NCI-H748 (cell line): Measurements from ENCODE around the gene TCEA3.
"Not testable (repeated sequence)": the region's sequence is repeated elsewhere in the genome, so short reads cannot be mapped to it uniquely, and the experiment has no call there.

Experiments used
- DNase-seq: peaks from one replicate; lab custom pipeline; 2025; ENCODE audit not compliant: unreplicated experiment; lab: John Stamatoyannopoulos, UW

TCEA3 gene

GRCh38 chr1:23395154-23395724 lies 29.3 kb downstream of the TCEA3 start:
- no peak for DNase-seq

DNA sequence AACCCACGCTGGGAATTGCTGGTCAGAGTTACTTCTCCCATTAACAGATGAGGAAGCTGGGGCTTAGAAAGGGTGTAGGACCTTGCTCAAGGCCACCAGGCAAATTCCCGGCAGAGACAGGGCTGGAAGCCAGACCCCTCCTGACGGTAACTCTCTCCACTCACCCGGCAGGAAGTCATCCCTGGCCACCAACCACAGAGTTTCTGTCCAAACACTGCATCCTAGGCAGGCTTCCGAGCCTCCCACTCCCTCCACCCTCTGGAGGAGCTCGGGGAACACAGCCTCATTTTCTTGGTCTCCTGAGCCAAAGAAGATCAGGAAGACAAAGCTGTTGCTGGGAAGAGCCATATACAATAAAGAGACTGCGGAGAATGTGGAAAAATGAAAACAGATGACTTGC lies 29.9 kb downstream of the TCEA3 start:
- DNase-seq: no peak

DNA sequence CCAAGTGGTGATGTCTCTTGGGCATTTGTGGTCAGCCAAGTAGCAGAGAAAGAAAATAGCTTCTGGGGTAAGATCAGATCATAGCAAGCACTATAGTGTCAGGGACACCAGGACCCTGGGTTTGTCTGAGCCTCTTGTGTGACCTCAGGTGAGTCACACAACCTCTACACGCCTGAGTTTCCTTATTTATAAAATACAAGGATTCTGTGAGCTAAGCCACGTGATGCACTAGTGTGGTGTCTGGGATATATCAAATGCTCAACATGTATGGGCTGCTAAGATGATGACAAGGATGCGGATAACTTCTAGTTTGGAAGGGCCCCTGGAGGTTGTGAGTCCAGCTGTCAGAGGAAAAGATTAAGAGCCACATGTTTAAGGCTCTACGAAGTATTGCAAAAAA lies 30.4 kb downstream of the TCEA3 start:
- no peak for DNase-seq

DNA sequence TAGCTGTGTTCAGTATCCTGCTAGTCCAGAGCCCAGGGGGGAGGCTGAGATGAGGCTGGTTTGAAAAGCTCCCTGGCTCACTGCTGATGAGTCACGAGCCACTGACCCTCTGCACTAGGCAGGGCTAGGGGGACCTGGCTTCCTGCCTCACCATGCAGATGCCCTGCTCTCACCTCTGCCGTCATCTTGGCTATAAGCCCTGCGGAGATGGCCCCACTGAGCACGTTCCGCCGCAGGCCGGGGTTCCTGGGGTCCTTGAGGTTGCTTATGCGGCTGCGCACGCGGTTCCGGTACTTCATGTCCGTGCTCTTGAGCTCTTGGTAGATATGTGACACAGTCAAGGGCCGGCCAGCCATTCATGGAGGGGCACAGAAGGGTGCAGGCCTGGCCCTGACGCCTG lies 30.8 kb downstream of the TCEA3 start:
- no peak for DNase-seq

DNA sequence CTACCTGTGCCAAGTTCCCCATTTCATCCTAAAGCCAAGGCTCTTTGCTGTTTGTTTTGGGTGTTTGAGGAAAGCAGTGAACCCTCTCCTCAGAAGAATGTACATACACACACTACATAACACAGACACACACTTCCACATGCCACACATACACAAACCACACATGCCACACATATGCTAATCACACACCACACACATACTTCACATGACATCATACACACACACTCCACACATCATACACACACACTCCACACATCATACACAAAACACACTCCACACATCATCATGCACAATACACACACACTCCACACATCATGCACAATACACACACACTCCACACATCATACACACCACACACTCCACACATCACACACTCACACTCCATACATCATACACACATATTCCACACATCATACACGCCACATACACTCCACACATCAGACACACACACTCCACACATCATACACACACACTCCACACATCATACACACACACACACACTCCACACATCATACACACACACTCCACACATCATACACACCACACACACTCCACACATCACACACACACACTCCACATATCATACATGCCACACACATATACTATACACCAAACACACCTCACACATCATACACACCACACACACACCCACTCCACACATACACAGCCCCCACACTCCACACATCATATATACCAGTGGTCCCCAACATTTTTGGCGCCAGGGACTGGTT lies 32.3 kb downstream of the TCEA3 start:
- no peak for DNase-seq

GRCh38 chr1:23389837-23390321 lies 34.7 kb downstream of the TCEA3 start:
- no peak for DNase-seq

DNA sequence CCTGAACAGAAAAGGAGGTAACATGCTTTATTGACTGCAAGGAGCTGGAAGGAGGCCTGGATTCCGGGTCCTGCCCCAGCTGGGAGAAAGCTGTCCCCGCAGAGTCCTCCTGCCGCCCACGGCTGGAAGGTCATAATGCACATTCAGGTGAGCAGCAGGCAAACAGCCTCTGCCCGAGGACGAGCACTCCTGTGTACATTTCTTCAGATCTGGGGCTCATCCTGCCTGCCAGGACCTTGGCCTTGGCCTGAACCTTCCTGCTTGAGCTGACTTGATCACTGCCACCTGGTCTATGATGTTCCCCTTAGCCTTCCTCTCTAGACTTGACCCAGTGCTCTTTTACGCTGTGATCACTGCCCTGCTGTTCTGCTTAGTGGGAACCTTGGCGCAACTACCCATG lies 37.1 kb downstream of the TCEA3 start:
- no peak for DNase-seq

DNA sequence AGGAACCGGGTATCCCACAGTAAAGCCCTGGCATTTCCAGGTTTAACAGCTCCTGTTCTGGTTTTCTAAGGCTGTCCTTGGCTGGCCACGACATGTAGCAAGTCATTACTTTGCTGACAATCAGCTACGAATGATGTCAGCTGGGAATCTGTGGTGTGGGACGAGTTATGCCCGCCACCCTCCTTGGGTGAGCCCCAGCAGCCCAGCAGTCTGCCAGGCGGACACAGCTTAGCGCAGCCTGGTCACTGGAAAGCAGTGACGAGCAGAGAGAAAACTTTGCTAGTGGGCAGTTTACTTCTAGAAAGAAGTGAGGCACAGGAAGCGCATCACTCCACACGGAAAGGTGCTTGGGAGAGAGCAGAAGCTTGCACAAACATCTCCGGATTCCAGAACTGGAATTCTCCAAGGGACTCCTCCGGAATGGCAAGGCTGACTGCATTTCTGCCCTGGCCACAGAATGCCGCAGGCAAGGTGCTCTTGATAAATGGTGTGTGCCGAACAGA lies 39.4 kb downstream of the TCEA3 start:
- DNase-seq: no peak

DNA sequence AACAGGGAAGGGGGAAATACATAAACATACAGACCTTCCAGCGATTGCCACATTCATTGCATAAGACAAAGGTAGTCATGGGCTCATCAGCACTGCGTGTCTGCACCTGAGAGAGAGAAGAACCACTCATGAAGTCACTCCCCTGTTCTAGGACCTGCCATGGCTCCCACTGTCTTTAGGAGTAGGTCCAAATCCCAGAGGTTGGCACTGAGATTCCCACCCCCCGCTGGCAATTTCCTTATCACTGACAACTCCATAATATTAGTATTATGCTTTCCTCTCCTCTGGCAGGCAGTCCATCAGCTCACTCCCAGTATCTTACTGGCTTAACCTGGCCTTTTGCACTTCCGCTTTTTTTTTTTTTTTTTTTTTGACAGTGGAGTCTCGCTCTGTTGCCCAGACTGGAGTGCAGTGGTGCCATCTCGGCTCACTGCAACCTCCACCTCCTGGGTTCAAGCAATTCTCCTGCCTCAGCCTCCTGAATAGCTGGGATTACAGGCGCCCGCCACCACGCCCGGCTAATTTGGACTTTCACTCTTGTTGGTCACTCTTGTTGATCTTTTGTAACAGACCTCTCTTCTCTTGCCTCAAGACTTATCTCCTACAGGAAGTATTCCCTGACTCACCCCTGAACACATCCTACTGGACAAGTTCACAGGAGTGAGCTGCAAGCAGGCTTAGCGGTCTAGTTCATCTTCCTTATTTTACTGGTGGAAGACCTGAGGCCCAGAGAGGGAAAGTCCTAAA lies 40.1 kb downstream of the TCEA3 start:
- no peak for DNase-seq

DNA sequence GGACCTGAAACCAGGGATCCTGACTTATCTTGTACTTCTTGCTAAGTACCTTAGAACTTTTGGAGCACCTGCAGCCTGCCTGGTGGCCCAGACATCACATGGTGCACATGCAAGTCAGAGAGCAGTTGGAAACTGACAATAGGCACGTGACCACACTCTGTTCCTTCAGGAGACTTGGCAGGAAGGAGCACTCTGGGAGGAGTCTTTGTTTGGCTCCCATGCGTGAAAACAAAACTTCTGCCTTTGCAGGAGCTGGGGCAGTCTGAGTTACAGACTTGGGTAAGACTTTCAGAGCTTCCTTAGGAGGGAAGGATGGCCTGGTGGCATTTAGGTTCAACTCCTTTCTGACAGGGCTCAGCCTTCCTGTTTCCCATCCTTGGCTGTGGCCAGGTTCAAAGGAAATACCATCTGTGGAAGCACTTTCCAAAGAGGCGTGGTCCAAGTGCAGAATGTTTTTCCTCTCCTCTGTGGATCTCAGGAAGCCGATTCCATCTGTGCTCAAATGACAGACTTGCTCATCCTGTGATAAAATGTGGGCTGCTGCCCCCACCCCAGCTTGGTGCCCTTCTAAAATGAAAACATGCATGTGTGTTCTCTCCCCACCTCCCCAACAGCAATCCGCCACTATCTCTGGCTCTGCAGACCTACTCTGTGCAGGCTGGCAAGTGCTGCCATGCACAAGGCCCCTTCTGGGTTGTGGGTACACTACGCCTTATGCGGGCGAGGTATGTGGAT lies 40.8 kb downstream of the TCEA3 start:
- no peak for DNase-seq

DNA sequence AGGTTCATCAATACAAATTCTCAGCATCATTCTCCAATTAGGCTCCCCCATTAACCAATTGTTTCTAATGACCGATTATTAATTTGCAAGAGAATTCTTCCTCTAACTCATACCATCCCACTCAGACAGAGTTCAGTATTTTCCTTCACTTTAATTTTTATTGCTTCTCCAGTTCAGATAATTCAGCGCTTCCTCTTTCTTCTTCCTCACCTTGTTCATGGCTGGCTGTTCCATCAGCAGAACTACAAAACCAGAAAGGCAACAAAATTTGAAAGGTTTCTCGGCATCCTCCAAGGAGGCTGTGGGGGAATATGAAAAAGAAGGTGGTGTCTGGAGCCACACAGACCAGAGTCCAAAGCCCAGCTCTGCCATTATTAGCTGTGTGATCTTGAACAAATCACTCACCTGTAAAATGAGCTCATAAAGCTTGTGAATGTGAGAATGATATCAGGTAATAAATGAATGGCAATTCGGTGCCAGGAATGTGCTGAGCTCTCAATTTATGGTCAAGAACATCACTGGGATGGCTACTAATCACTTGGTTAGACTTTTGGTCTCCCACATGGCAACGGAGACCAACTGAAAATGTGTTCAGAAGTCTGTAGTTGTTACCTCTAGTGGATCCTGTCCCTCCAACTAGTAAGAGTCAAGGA lies 43.2 kb downstream of the TCEA3 start:
- DNase-seq: no peak

GRCh38 chr1:23380719-23381118 lies 43.8 kb downstream of the TCEA3 start:
- no peak for DNase-seq

- DNase-seq: not testable (repeated sequence)
Observed at GRCh38 chr1:23380236-23380635, 44.3 kb downstream of the TCEA3 start.

DNA sequence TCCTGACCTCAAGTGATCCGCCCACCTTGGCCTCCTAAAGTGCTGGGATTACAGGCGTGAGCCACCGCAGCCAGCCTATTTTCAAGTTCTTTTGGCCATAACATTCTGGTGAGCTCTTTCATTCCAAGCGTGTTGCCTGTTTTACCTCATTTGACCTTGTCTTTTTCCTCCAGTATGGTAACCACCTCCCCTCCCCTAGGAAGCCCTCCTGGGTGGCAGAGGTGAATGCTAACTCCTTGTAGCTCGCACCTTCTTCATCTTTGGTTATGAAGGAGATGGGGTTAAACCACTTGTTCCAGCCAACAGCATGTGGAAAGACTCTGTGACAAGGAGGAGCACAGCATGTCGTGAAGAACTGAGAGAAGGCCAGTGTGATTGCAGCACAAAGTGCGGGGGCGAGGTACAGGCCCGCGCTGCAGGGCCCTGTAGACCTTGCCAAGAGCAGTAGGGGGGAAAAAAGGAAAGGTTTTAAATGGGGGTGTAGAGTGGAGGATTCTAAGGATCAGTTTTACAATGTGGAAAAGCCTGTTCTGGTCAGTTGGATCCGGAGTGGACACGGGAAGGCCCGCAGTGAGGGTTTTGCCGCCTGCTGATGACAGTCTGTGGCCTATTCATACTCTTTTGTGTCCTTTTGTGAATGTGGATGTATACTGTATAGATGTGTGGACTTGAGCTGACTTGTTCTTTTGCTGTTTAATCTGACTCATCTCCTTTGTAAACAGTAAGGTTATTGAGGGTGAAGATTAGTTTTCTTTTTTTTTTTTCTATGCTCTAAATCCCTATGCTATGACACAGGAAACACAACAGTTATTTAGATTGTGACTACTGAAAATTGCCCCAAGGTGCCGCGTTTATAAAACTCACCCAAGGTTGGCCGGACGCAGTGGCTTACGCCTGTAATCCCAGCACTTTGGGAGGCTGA lies 47.4 kb downstream of the TCEA3 start:
- no peak for DNase-seq

DNA sequence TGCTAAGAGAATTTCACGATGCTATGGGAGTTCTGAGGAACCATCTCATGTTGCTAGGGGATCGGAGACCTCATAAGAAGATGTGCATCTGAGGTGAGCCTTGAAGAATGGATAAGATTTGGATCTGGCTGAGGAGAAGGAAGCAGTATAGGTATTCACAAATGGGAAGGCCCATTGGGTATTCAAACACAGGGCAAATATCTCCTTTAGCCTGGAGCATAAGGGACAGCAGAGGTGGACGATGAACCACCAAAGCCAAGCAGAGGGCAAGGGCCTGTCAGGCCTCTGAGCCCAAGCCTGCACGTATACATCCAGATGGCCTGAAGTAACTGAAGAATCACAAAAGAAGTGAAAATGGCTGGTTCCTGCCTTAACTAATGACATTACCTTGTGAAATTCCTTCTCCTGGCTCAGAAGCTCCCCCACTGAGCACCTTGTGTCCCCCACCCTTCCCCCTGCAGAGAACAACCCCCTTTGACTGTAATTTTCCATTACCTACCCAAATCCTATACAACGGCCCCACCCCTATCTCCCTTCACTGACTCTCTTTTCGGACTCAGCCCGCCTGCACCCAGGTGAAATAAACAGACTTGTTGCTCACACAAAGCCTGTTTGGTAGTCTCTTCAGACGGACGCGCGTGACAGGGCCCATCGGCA lies 50.3 kb downstream of the TCEA3 start:
- not testable (repeated sequence) for DNase-seq

- no peak for DNase-seq
Observed at GRCh38 chr1:23371987-23372880, 52.3 kb downstream of the TCEA3 start.

GRCh38 chr1:23370709-23371584 lies 53.6 kb downstream of the TCEA3 start:
- no peak for DNase-seq
